Measurements from ENCODE around the gene USPL1. TPM values are rescaled to one million over a fixed set of nuclear protein-coding genes. Genes with fewer than 3 reads are reported as not detected.

The USPL1 gene
- total RNA-seq, 1 donor from 2014 or later = 33.1 TPM

DNA sequence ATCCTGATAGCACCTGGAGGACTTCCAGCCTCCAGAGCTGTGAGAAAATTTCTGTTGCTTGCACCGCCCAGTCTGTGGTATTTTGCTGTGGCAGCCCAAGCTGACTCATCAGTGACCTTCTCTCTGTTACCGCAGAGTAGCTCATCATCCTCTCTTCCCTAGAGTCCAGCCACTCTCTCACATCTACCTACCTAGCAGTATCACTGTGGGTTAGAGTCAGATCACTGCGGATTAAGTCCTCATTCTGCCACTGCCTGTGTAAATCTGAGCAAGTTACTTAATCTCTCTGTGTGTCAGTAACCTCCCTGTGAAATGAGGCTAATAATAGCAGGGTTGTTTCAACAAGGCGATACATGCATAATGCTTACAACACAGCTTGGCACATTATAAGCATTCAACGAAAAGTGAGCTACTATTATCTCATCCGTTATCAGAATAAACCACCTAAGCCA, 40.3 kb upstream of the USPL1 start:
- TF ChIP-seq, protein P1, sequence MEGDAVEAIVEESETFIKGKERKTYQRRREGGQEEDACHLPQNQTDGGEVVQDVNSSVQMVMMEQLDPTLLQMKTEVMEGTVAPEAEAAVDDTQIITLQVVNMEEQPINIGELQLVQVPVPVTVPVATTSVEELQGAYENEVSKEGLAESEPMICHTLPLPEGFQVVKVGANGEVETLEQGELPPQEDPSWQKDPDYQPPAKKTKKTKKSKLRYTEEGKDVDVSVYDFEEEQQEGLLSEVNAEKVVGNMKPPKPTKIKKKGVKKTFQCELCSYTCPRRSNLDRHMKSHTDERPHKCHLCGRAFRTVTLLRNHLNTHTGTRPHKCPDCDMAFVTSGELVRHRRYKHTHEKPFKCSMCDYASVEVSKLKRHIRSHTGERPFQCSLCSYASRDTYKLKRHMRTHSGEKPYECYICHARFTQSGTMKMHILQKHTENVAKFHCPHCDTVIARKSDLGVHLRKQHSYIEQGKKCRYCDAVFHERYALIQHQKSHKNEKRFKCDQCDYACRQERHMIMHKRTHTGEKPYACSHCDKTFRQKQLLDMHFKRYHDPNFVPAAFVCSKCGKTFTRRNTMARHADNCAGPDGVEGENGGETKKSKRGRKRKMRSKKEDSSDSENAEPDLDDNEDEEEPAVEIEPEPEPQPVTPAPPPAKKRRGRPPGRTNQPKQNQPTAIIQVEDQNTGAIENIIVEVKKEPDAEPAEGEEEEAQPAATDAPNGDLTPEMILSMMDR (IDR thresholded peaks at IDR 0.05; ENCODE audit: insufficient read depth, low read length, poor library complexity, severe bottlenecking) = no peak
- DNase-seq (ENCODE audit: low read depth) = peak; percentile 76
- H3K4me3 ChIP-seq (ENCODE audit: low read depth, low read length) = no peak overlapping the region

DNA sequence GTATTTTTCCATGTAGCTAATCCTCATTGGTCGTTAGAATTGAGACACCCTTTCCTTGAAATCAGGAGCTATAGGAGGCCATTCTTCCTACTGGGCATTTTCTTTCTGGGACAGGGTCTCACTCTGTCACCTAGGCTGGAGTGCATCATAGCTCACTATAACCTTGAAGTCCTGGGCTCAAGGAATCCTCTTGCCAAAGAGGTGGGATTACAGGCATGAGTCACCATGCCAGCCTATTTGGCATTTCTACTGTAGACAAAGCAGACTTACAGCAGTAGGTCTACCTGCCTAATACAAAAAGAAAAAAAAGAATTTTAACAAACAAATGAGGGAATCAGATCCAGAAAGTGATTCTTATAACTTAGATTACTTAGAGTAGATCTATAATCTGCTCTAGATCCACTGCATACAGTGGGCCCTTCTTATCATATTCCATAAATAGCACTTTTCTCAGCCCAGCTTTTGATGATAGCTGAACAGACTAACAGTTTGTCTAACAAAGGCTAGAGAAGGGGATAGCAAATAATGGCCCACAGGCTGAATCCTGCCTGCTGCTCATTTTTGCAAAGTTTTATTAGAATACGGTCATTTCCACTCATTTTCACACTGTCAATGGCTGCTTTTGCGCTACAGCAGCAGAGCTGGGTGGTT, 36.7 kb upstream of the USPL1 start:
- Histone ChIP-seq H3K36me3 (ENCODE audit: control insufficient read depth, insufficient read depth, low read length) (no peaks in the 10 kb centered on the region), H3K27me3 (ENCODE audit: control insufficient read depth, insufficient read depth, low read length) (no peaks in the 10 kb centered on the region), H3K4me3 (ENCODE audit: low read depth, low read length) (no peak overlapping the region)
- DNase-seq (ENCODE audit: low read depth) = no peak
- TF ChIP-seq, protein P1 (IDR thresholded peaks at IDR 0.05; ENCODE audit: insufficient read depth, low read length, poor library complexity, severe bottlenecking) = no peak

More for the DNA sequence above, 40.3 kb upstream of the USPL1 start:
- Histone ChIP-seq H3K27me3 (ENCODE audit: control insufficient read depth, insufficient read depth, low read length) (no peaks in the 10 kb centered on the region), H3K36me3 (ENCODE audit: control insufficient read depth, insufficient read depth, low read length) (no peaks in the 10 kb centered on the region)

DNA sequence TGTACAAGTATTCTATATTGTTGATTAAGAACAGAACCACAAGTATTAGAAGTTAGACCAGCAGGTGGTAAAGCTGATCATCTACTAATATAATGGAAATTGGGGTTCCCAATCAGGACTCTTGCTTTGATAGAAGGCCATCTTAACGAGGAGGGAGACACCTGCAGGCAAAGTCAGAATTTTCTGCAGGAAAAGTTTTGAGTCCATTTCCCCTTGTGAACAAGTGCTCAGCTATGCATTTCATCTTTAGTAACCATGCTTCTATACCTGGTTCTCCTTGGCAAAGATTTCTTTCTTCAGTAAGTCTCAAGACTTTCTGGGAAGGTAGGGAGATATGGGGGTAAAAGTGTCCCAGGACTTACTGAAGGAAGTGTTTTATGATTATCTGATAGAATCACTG, 36.1 kb upstream of the USPL1 start:
- TF ChIP-seq, protein P1 (IDR thresholded peaks at IDR 0.05; ENCODE audit: insufficient read depth, low read length, poor library complexity, severe bottlenecking) = peak; percentile 7
- DNase-seq (ENCODE audit: low read depth) = no peak
- no peak overlapping the region for H3K4me3 ChIP-seq (ENCODE audit: low read depth, low read length)
- no peaks in the 10 kb centered on the region for H3K27me3 ChIP-seq (ENCODE audit: control insufficient read depth, insufficient read depth, low read length)
- H3K36me3 ChIP-seq (ENCODE audit: control insufficient read depth, insufficient read depth, low read length) = no peaks in the 10 kb centered on the region

GRCh38 chr13:30584051-30584731, 33.5 kb upstream of the USPL1 start:
- TF ChIP-seq, protein P1 (IDR thresholded peaks at IDR 0.05; ENCODE audit: insufficient read depth, low read length, poor library complexity, severe bottlenecking) = no peak
- Histone ChIP-seq H3K27me3 (ENCODE audit: control insufficient read depth, insufficient read depth, low read length) (no peaks in the 10 kb centered on the region), H3K36me3 (ENCODE audit: control insufficient read depth, insufficient read depth, low read length) (no peaks in the 10 kb centered on the region)

DNA sequence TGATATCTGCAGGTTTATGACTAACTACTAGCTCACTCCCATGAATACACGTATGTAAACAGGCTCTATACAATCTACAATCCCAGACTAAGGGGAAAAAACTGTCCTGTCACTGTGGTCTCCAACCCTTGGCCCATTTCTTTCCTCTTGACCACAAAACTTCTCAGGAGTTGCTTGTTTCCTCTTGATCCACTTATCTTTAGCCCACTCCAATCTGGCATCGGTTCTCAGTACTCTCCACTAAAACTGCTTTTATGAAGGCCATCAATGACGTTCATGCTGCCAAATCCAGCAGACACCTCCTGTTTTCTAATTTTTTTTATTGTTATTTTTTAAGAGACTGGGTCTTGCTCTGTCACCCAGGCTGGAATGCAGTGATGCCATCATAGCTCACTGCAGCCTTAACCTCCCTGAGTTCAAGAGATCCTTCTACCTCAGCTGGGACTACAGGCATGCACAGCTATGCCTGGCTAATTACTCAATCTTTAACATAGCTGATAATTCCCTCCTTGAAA, 31.9 kb upstream of the USPL1 start:
- DNase-seq (ENCODE audit: low read depth) = no peak
- TF ChIP-seq, protein P1 (IDR thresholded peaks at IDR 0.05; ENCODE audit: insufficient read depth, low read length, poor library complexity, severe bottlenecking) = no peak
- Histone ChIP-seq H3K4me3 (ENCODE audit: low read depth, low read length) (no peak overlapping the region), H3K36me3 (ENCODE audit: control insufficient read depth, insufficient read depth, low read length) (no peaks in the 10 kb centered on the region), H3K27me3 (ENCODE audit: control insufficient read depth, insufficient read depth, low read length) (no peaks in the 10 kb centered on the region)

More at GRCh38 chr13:30584051-30584731, 33.5 kb upstream of the USPL1 start:
- no peak overlapping the region for H3K4me3 ChIP-seq (ENCODE audit: low read depth, low read length)
- no peak for DNase-seq (ENCODE audit: low read depth)

Data from kidney epithelial cell (primary cell).